T-helper 2 cell treated with Interferon-gamma antibody and Interleukin-4, amounts not matched to agents 5 μg/mL and 100 μg/mL, for 36 hours (primary cell): ENCODE measurements around the gene MILR1.

Experiments
- DNase-seq: peaks from one replicate; pipeline ENCODE4 v3.0.0; 2021; ENCODE audit warnings: low spot score
- H3K27ac Mint-ChIP-seq: one replicate; pipeline ENCODE4 v1.8.0; 2021; ENCODE audit warnings: mild to moderate bottlenecking, mixed read lengths
- H3K27me3 Mint-ChIP-seq: one replicate; pipeline ENCODE4 v1.8.0; 2021; ENCODE audit warnings: low read depth, mixed read lengths
- H3K36me3 Mint-ChIP-seq: one replicate; pipeline ENCODE4 v1.8.0; 2021; ENCODE audit warnings: low read depth, mixed read lengths
- H3K4me1 Mint-ChIP-seq: one replicate; pipeline ENCODE4 v1.8.0; 2021; ENCODE audit warnings: low read depth, mixed read lengths
- H3K4me3 Mint-ChIP-seq: one replicate; pipeline ENCODE4 v1.8.0; 2022; ENCODE audit warnings: mild to moderate bottlenecking, moderate library complexity, mixed read lengths
- H3K9me3 Mint-ChIP-seq: one replicate; pipeline ENCODE4 v1.8.0; 2021; ENCODE audit warnings: mixed read lengths

MILR1 gene

GRCh38 chr17:64496786-64497564 lies 48.1 kb downstream of the MILR1 start, which contains the start of gene POLG2:
Gene POLG2, minus strand, starts transcription at chr17:64497054. Its CDS starts 86 bp downstream, at chr17:64496968.
- peak; percentile 97 for DNase-seq
- Mint-ChIP-seq H3K27me3 (no peaks in the 10 kb centered on the region), H3K9me3 (no peaks in the 10 kb centered on the region), H3K4me1 (peaks cover 60% of the 10 kb centered on the region), H3K27ac (peak within 1 kb of the TSS; percentile 99), H3K4me3 (peak within 1 kb of the TSS; percentile 99), H3K36me3 (peaks cover 67% of the 10 kb centered on the region)

DNA sequence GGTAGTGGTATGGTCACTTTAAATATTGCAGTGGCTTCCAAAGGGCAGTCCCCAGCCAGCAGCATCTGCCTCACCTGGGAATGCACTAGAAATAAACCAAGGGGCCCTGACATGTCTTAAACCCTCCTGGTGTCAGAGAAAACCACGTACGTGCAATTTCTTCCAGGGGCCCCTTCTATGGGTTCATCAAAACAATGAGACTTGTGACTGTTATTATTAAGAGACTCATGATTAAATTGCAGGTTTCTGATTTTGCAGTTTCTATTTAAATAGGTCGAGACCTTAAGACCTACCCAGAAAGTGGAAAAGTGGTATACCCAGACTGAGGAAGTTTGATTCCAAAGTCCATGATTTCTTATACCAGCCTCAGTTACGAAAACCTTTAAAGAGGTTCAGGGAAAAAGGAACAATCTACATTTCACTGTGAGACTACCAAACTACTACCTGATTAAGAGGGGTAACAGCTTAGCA lies 48.7 kb downstream of the MILR1 start:
- Mint-ChIP-seq H3K4me3 (peak overlapping the region; percentile 99), H3K9me3 (no peaks in the 10 kb centered on the region), H3K36me3 (peaks cover 70% of the 10 kb centered on the region), H3K4me1 (peaks cover 63% of the 10 kb centered on the region), H3K27ac (peak overlapping the region; percentile 99), H3K27me3 (no peaks in the 10 kb centered on the region)
- DNase-seq = no peak

GRCh38 chr17:64498308-64499203 lies 49.6 kb downstream of the MILR1 start:
- Mint-ChIP-seq H3K9me3 (no peaks in the 10 kb centered on the region), H3K36me3 (peaks cover 76% of the 10 kb centered on the region), H3K27ac (peak overlapping the region; percentile 99), H3K27me3 (no peaks in the 10 kb centered on the region), H3K4me1 (peaks cover 68% of the 10 kb centered on the region), H3K4me3 (peak overlapping the region; percentile 41)
- no peak for DNase-seq

DNA sequence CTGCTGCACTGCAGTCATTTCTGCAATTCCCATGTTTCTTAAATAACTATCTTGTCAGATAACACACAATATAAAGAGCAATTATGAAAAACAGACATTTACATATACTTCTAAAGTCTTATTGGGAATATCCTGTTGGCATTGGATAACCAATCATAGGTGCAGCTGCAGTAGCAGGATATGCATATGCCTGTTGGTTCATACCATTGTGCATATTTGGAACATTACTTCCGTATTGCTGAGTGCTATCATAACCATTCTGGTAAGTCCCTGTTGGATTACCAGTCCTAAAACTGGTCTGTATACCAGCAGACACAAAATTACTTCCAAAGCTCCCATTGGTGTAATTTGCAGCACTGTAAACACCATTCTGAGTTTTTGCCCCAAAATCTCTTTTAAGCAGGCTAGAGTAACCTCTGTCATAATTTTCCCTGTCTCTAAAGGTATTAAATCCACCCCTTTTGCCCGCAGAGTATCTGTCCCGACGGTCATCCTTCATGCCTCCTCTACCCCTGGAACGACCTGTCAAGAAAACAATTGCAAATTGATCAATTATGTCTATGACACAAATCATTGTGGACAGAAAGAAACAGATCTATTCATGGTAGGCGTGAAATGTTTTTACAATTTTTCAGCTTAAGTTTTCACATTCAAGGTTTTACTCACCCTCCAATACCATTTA lies 51.0 kb downstream of the MILR1 start:
- no peak overlapping the region for H3K4me3 Mint-ChIP-seq

GRCh38 chr17:64500487-64500859 lies 51.6 kb downstream of the MILR1 start:
- no peaks in the 10 kb centered on the region for H3K27me3 Mint-ChIP-seq
- no peak overlapping the region for H3K27ac Mint-ChIP-seq
- no peak for DNase-seq
- H3K9me3 Mint-ChIP-seq = no peaks in the 10 kb centered on the region
- peaks cover 84% of the 10 kb centered on the region for H3K36me3 Mint-ChIP-seq
- no peak overlapping the region for H3K4me3 Mint-ChIP-seq
- H3K4me1 Mint-ChIP-seq = peaks cover 71% of the 10 kb centered on the region

More for the DNA sequence above, 51.0 kb downstream of the MILR1 start:
- no peaks in the 10 kb centered on the region for H3K9me3 Mint-ChIP-seq
- peaks cover 69% of the 10 kb centered on the region for H3K4me1 Mint-ChIP-seq
- DNase-seq = no peak
- no peaks in the 10 kb centered on the region for H3K27me3 Mint-ChIP-seq
- H3K36me3 Mint-ChIP-seq = peaks cover 80% of the 10 kb centered on the region
- H3K27ac Mint-ChIP-seq = peak overlapping the region; percentile 49

GRCh38 chr17:64500862-64501765 lies 52.2 kb downstream of the MILR1 start:
- Mint-ChIP-seq H3K27ac (no peak overlapping the region), H3K9me3 (no peaks in the 10 kb centered on the region), H3K4me3 (no peak overlapping the region), H3K4me1 (peaks cover 67% of the 10 kb centered on the region), H3K27me3 (peaks cover 2% of the 10 kb centered on the region), H3K36me3 (peaks cover 89% of the 10 kb centered on the region)
- DNase-seq = no peak

- no peak for DNase-seq
- H3K36me3 Mint-ChIP-seq = peaks cover 85% of the 10 kb centered on the region
- H3K27me3 Mint-ChIP-seq = peaks cover 8% of the 10 kb centered on the region
- H3K4me3 Mint-ChIP-seq = no peak overlapping the region
- peak overlapping the region; percentile 47 for H3K27ac Mint-ChIP-seq
- peaks cover 66% of the 10 kb centered on the region for H3K4me1 Mint-ChIP-seq
- no peaks in the 10 kb centered on the region for H3K9me3 Mint-ChIP-seq
These were observed 53.1 kb downstream of the MILR1 start for GRCh38 chr17:64502021-64502420.

DNA sequence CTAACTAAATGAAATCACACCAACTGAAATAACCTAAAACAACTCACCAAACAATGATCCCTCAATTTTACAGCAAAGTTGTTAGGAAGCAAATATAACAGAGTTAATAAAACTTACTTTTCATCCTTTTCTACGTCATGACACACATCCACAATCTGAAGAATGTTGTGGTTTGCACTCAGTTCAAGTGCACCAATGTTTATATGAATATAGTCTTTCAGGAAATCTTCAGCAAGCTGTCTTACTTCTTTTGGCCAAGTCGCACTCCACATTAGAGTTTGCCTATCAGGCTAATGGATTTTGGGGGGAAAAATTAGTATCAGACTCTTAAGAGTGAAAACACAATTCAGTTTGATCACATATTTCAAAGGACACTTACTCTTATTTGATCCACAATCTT lies 53.9 kb downstream of the MILR1 start:
- no peak for DNase-seq
- Mint-ChIP-seq H3K27ac (no peak overlapping the region), H3K4me1 (peaks cover 63% of the 10 kb centered on the region), H3K9me3 (no peaks in the 10 kb centered on the region), H3K4me3 (peak overlapping the region; percentile 1), H3K36me3 (peaks cover 83% of the 10 kb centered on the region), H3K27me3 (peaks cover 8% of the 10 kb centered on the region)

- peaks cover 61% of the 10 kb centered on the region for H3K4me1 Mint-ChIP-seq
- H3K9me3 Mint-ChIP-seq = no peaks in the 10 kb centered on the region
- peaks cover 80% of the 10 kb centered on the region for H3K36me3 Mint-ChIP-seq
- no peak overlapping the region for H3K4me3 Mint-ChIP-seq
- H3K27me3 Mint-ChIP-seq = peaks cover 8% of the 10 kb centered on the region
- no peak for DNase-seq
- H3K27ac Mint-ChIP-seq = no peak overlapping the region
These were observed 54.4 kb downstream of the MILR1 start for GRCh38 chr17:64503341-64503740.

DNA sequence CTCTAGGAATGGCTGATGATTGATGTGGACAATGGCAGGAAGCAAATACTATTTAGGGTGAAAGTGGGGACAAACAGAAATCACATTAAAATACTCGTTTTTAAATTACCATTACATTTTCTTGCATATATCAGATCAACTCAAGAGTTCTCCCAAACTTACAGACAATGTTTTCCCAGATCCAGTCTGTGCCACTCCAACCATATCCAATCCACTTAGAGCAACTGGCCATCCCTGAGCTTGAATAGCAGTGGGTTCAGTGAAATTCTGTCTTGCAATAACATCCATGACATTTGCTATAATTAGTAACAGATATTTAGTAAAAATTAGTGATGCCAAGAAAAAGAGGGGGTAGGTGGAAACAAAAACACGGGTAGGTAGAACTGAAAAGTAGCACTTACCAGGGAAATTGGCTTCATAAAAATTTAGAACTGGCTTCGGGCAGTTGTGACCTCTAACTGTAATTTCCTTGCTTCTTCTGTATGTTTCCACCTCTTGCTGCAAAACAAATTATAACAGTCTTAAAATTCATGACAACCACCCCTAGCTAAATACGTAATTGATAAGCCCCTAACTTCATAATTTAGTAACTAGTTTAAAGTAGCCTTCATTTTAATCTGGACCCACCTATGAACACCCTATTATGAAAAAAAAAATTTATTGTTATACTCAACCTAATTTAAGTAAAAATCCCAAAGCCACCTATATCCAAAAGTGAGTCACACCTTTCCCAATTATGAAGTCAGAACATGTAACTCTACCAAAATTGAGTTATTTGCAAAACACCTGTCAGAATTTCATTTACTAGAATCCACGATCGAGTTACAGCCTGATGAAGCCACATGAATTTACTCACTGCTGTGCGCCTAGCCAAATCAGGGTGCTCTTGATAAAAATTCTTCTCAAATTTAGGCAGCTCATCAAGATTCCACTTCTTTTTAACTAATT lies 55.2 kb downstream of the MILR1 start:
- no peak for DNase-seq
- peak overlapping the region; percentile 99 for H3K27ac Mint-ChIP-seq
- peaks cover 78% of the 10 kb centered on the region for H3K36me3 Mint-ChIP-seq
- peaks cover 59% of the 10 kb centered on the region for H3K4me1 Mint-ChIP-seq
- H3K9me3 Mint-ChIP-seq = no peaks in the 10 kb centered on the region
- peaks cover 8% of the 10 kb centered on the region for H3K27me3 Mint-ChIP-seq
- peak overlapping the region; percentile 96 for H3K4me3 Mint-ChIP-seq

DNA sequence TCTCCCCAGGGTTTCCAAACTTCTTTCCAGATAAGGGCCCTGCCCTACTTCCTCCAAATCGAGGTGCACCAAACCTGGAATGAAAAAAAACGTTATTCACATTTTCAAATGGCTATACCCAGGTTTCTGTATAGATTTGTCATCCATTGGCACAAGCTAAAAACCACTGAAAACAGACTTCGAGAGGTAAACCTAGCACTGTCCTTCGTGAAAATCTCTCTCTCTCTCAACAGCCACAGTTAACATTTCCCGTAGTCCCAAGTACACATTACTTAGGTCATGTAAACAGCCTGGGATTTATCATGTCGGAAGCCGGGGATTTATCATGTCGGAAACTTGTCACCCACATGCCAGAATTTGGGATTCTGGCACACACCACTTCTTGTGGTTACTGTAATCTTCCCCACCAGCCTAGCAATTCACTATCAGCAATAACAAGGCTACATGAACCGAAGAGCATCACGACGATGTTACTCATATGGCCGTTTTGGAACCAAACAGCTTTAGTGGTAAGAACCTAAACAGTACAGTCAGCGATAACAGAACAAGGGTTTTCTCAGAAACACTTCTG lies 55.9 kb downstream of the MILR1 start:
- peak overlapping the region; percentile 96 for H3K4me3 Mint-ChIP-seq
- H3K27ac Mint-ChIP-seq = peak overlapping the region; percentile 99
- no peak for DNase-seq
- H3K4me1 Mint-ChIP-seq = peaks cover 55% of the 10 kb centered on the region
- no peaks in the 10 kb centered on the region for H3K9me3 Mint-ChIP-seq
- H3K27me3 Mint-ChIP-seq = peaks cover 8% of the 10 kb centered on the region
- peaks cover 73% of the 10 kb centered on the region for H3K36me3 Mint-ChIP-seq
